ENCODE measurements around the gene LCA5L.

Gene LCA5L

GRCh38 chr21:39386899-39387298 is 58.7 kb downstream of the LCA5L start:
- TF ChIP-seq GATA2 (IDR thresholded peaks at IDR 0.05; ENCODE audit: low read depth, low read length) = no peak

GRCh38 chr21:39386194-39386593 is 59.4 kb downstream of the LCA5L start:
- no peak for TF ChIP-seq GATA3 (IDR thresholded peaks at IDR 0.05; ENCODE audit: low read depth, low read length)

DNA sequence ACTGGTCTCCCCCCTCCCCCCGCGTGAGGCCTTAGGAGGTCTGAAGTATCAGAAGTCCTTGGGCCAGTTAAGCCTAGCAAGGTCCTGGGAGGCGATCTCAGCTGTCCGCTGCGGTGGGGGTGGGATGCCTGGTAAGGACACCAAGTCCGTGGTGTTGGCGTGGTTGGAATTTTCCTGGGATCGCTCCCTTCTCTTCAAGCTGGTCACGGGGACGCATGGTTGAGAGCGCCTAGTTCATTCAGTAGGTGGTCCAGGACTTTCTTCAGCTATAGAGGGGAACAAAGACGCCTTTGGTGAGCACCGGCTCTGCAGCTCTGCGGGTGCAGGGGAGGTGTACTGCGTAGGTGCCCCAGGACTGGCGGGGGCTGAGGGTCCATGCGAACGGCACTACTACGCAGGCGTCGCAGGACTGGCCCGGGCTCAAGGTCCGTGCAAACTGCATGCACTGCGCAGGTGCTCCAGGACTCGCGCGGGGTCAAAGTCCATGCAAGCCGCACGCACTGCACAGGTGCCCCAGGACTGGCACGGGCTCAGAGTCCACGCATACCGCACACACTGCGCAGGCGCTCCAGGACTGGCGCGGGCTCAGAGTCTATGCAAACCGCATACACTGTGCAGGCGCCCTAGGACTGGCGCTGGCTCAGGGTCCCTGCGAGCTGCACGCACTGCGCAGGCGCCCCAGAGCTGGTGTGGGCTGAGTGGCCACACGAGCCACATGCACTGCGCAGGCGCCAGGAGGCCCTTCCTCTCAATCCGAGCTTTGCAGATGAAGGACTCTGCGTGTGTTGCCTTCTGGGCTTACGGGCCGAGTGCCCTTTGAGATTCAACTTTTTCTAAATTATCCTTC is 60.1 kb downstream of the LCA5L start:
- TF ChIP-seq GATA3 (IDR thresholded peaks at IDR 0.05; ENCODE audit: low read depth, low read length) (no peak), GATA2 (IDR thresholded peaks at IDR 0.05; ENCODE audit: low read depth, low read length) (no peak)

GRCh38 chr21:39384674-39385298 is 60.8 kb downstream of the LCA5L start:
- TF ChIP-seq GATA3 (IDR thresholded peaks at IDR 0.05; ENCODE audit: low read depth, low read length) (no peak), GATA2 (IDR thresholded peaks at IDR 0.05; ENCODE audit: low read depth, low read length) (no peak)

DNA sequence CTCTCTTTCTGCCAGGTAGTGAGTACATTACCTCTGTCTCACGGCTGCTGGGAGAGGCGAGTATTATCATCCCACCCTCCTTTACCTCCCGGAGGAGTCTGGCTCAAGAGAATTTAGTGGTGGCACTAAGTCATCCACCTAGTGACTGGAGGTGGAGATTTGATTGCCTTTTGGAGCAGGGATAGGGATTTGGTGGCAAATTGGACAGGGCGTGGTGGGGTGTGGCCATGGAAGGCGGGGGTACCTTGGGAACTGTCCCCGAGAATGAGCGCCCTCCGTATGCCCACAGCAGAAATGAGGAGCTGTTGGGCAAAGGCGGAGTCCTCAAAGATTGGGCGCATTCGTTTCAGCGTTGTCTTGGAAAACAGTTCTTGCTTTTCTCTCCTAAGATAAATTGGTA is 64.6 kb downstream of the LCA5L start:
- TF ChIP-seq GATA2 (IDR thresholded peaks at IDR 0.05; ENCODE audit: low read depth, low read length) = no peak
- no peak for TF ChIP-seq GATA3 (IDR thresholded peaks at IDR 0.05; ENCODE audit: low read depth, low read length)

DNA sequence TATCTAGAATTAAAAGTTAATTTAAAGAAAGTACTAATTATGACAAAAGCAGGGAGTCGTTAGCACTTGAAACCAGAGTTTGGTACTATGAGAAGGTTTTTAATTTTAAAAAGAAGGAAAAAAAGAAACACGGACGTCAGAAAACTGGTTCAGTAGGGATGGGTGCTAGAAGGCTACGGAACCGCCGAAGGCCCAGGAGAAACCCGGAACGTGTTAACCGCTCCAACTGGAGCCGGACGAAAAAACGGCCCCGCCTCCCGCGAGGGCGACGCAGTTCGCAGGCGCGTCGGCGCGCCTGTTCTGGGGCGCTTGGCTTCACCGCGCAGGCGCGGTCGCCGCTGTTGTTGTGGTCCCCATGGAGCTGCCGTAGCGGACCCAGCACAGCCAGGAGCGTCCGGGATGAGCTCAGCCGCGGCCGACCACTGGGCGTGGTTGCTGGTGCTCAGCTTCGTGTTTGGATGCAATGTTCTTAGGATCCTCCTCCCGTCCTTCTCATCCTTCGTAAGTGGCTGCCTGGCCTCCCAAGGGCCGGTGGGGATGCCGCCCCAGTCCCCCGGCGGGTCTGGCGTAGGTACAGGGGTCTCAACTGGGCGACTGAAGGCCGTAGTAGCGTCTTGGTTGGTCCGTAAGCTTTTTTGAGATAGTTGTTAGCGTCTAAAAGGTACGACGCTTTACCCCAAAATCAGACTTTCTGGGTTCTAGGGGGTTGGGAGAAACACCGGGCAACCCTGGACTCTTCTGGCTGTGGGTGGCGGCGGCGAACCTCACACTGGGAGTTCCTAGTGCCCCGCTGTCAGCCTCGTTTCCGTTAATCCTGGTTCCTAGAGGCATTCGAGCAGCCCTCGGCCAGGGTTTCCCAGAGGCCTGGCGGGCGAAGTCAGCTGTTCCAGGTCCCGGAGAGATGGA is 65.3 kb downstream of the LCA5L start:
- TF ChIP-seq GATA3 (IDR thresholded peaks at IDR 0.05; ENCODE audit: low read depth, low read length) (no peak), GATA2 (IDR thresholded peaks at IDR 0.05; ENCODE audit: low read depth, low read length) (no peak)

- TF ChIP-seq GATA2 (IDR thresholded peaks at IDR 0.05; ENCODE audit: low read depth, low read length) = no peak
- TF ChIP-seq GATA3 (IDR thresholded peaks at IDR 0.05; ENCODE audit: low read depth, low read length) = no peak
Measured at GRCh38 chr21:39377444-39378050, 68.0 kb downstream of the LCA5L start.

DNA sequence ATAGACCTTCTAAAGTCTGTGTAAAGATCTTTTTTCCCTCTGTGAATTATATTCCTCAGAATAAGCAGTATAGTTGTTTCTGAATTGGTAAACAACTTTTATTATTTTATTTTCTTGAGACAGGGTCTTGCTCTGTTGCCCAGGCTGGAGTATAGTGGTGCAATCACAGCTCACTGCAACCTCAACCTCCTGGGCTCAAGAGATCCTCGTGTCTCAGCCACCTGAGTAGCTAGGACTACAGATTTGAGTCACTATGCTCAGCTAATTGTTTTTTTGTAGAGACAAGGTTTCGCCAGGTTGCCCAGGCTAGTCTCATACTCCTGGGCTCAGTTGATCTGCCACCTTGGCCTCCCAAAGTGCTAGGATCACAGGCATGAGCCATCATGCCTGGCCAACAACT is 70.1 kb downstream of the LCA5L start:
- TF ChIP-seq GATA2 (IDR thresholded peaks at IDR 0.05; ENCODE audit: low read depth, low read length) (no peak), GATA3 (IDR thresholded peaks at IDR 0.05; ENCODE audit: low read depth, low read length) (no peak)

- TF ChIP-seq GATA2 (IDR thresholded peaks at IDR 0.05; ENCODE audit: low read depth, low read length) = no peak
- no peak for TF ChIP-seq GATA3 (IDR thresholded peaks at IDR 0.05; ENCODE audit: low read depth, low read length)
Measured at GRCh38 chr21:39374046-39374445, 71.5 kb downstream of the LCA5L start.

DNA sequence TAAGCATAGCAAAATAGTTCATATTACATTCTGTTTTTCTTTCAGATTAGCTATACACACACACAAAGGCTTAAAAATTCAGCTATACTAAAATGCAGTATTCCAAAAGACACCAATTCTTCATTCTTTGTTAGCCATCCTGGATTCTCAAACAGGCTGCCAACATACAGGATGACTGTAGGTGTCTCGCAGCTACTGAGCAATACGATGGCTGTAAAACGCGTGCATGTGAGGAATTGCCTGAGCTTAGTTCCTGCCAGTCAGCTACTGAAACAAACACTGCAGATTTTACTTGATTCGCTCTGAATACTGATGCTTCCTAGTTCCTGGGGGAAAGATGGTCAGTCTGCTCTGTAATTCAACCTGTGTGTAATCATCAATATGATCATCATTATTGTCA is 71.9 kb downstream of the LCA5L start:
- no peak for TF ChIP-seq GATA3 (IDR thresholded peaks at IDR 0.05; ENCODE audit: low read depth, low read length)
- no peak for TF ChIP-seq GATA2 (IDR thresholded peaks at IDR 0.05; ENCODE audit: low read depth, low read length)

GRCh38 chr21:39367783-39368182 is 77.8 kb downstream of the LCA5L start:
- TF ChIP-seq GATA3 (IDR thresholded peaks at IDR 0.05; ENCODE audit: low read depth, low read length) (no peak), GATA2 (IDR thresholded peaks at IDR 0.05; ENCODE audit: low read depth, low read length) (no peak)

DNA sequence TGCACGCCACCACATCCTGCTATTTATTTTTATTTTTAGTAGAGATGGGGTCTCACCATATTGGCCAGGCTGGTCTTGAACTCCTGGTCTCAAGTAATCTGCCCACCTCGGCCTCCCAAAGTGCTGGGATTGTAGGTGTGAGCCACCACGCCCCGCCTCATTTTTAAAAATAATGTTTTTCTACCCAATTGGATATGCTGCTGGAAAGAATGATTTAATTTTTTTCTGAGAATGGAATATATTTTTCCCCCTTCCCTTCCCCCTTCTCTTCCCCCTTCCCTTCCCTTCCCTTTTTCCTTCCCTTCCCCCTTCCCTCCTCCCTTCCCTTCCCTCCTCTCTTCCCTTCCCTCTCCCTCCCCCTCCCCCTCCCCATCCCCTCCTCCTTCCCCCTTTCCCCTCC is 79.0 kb downstream of the LCA5L start:
- TF ChIP-seq GATA3 (IDR thresholded peaks at IDR 0.05; ENCODE audit: low read depth, low read length) = no peak

- no peak for TF ChIP-seq GATA2 (IDR thresholded peaks at IDR 0.05; ENCODE audit: low read depth, low read length)
- no peak for TF ChIP-seq GATA3 (IDR thresholded peaks at IDR 0.05; ENCODE audit: low read depth, low read length)
Measured at GRCh38 chr21:39364949-39365348, 80.6 kb downstream of the LCA5L start.
